ENCODE results near the gene UQCC5.

GRCh38 chr3:52557011-52557960 lies 20.9 kb downstream of the UQCC5 start:
- TF ChIP-seq CTCF (IDR thresholded peaks at IDR 0.05) (no peak), POLR2A (IDR thresholded peaks at IDR 0.05) (no peak)

Data from testis (tissue), 2 donors.